Nucleus accumbens (tissue), 56 donors: Measurements from ENCODE around the gene CWC27.

Experiments
- DNase-seq, 56 donors: peaks; one replicate each; lab custom pipeline; 2025; lab: John Stamatoyannopoulos, UW

CWC27 gene

GRCh38 chr5:64768358-64769312 lies at the start of gene CWC27, which contains the start of gene SREK1IP1:
CWC27 (plus strand) TSS chr5:64768930; CDS start chr5:64769147, 217 bp downstream.
SREK1IP1 (minus strand) TSS chr5:64768691; CDS start chr5:64768517, 174 bp downstream.
- peak in 55 of 56 donors; percentile 20 to 90 (median 77) for DNase-seq

GRCh38 chr5:64722588-64722987 lies 46.1 kb upstream of the CWC27 start:
- no peak for DNase-seq

- DNase-seq, result no peak
Observed at GRCh38 chr5:64727150-64727549, 41.6 kb upstream of the CWC27 start.

- no peak for DNase-seq
Observed at GRCh38 chr5:64742411-64742810, 26.3 kb upstream of the CWC27 start.

- DNase-seq, result no peak
Observed at GRCh38 chr5:64742821-64743220, 25.9 kb upstream of the CWC27 start.

GRCh38 chr5:64744914-64745313 lies 23.8 kb upstream of the CWC27 start:
- no peak for DNase-seq

- DNase-seq, result no peak
Observed at GRCh38 chr5:64746446-64746845, 22.3 kb upstream of the CWC27 start.

- DNase-seq, result no peak
Observed at GRCh38 chr5:64749385-64749784, 19.3 kb upstream of the CWC27 start.

- DNase-seq, result no peak
Observed at GRCh38 chr5:64754066-64754465, 14.7 kb upstream of the CWC27 start.

GRCh38 chr5:64758901-64759300 lies 9.8 kb upstream of the CWC27 start:
- DNase-seq, result no peak

- no peak for DNase-seq
Observed at GRCh38 chr5:64759960-64760660, 8.6 kb upstream of the CWC27 start.

GRCh38 chr5:64763948-64764503 lies 4.7 kb upstream of the CWC27 start:
- no peak for DNase-seq

- DNase-seq, result no peak
Observed at GRCh38 chr5:64765804-64766504, 2.8 kb upstream of the CWC27 start.

- DNase-seq, result no peak
Observed at GRCh38 chr5:64766941-64767340, 1.8 kb upstream of the CWC27 start.

GRCh38 chr5:64767959-64768357 lies 772 bp upstream of the CWC27 start:
- peak in 11 of 56 donors; percentile 1 to 50 (median 14) for DNase-seq

GRCh38 chr5:64769855-64770254 lies 1.1 kb downstream of the CWC27 start:
- no peak for DNase-seq

GRCh38 chr5:64771736-64772135 lies 3.0 kb downstream of the CWC27 start:
- no peak for DNase-seq

GRCh38 chr5:64773533-64773932 lies 4.8 kb downstream of the CWC27 start:
- DNase-seq, result no peak

- DNase-seq, result no peak
Observed at GRCh38 chr5:64775291-64775690, 6.6 kb downstream of the CWC27 start.

- peak in 40 of 56 donors; percentile 0 to 90 (median 20) for DNase-seq
Observed at GRCh38 chr5:64784451-64785025, 15.8 kb downstream of the CWC27 start.
